NCI-H2196 (cell line): ENCODE measurements around the gene NAA10.

ENCODE experiments used
- DNase-seq: peaks from one replicate; lab custom pipeline; 2025; ENCODE audit not compliant: unreplicated experiment; lab: John Stamatoyannopoulos, UW

NAA10 gene

DNA sequence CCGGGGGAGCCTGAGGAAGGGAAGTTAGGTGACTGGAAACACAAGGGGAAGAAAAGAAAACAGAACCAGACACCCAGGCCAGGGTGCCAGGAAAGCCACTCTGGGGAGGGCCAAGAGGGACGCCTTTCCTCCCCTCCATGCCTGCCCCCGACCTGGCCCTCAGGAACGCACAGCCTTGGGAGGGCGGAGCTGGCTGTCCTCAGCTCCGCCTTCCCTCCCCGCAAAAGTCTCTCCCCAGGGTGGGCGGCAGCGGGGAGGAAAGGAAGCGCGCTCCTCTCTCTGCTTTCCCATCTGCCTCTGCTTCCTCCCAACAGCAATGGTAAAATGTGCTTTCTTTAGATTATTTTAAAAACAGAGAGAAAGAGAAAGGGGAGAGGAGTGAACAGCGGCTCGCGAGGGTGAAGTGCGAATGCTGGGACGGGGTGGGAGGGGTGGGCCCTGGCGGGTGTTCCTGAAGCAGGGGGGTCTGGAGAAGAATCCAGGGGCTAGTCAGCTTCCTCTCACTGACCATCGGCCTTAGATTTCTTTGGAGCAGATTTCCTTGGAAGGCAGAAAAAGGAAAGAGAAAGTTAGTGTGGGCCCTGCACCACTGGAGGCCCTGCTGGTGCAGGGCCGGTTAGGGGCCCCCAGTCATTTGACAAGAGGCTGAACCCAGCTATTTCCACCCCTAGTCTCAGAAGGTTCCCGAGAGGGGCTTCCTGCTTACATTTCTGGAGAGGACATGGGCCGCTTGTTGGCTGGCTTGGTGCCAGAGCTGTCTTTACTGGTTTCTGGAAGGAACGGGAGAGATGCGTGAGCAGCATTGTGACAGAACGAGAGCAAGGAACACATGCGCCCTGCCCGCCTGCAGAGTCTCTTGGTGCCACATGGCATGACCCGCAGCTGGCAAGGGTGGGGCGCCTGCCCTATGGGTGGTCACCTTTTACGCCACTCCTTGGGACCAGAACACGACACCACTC is 14.3 kb upstream of the NAA10 start:
- DNase-seq = no peak

DNA sequence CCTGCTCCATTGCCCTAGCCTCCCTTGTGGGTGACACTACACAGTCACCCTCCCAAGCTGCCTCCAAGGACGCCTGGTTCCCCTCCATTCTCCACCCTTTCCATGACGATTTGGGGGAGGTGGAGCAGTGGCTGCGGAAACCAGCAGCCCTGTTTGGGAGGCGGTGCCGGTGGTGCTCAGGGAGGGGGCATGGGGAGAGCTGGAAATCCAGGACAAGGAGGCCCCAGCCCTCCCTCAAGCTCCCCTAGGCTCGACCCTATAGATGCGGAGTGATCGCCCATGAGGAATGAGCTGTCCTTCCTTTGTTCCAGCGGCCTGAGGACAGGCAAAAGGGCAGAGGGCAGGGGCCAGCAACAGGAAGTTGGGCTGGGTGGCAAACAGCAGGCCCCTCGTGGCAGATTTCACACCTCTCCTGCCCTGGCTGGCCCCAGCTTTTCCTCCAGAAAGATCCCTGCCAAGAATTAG is 13.2 kb upstream of the NAA10 start:
- DNase-seq = no peak

DNA sequence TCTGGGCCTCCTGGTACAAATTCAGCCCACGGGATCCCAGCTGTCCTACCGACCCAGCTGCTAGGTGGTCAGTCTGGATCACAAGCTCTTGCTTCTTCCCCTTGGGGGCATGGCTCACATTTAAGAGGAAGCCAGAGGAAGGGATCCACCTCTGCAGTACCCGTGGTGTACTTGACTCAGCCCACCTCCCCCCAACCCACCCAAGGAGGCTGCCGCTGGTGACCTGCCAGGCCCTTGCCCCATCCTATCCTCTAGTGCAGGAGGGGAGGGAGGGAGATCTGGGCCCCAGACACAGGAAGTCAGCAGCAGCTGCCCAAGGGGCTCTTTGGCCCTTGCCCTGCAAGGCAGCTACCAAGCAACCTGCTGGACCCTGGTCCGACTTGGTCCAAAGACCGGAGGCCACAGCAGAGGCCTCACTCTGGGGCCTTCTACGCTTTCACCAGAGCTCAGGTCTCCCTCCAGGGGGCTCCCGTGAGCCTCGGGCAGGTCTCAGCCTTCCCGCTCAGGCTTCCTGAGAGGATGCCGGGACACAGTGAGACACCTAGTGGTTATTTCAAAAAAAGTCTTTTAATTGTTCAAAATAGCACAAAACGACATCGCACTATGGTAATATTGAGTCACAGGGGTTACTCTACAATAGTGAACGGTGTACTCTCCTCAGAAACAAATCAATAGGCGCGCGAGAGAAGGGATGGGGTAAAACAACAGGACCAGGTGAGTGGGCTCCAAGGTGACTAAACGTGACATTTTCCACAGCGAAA is 12.4 kb upstream of the NAA10 start:
- DNase-seq = peak; percentile 67

DNA sequence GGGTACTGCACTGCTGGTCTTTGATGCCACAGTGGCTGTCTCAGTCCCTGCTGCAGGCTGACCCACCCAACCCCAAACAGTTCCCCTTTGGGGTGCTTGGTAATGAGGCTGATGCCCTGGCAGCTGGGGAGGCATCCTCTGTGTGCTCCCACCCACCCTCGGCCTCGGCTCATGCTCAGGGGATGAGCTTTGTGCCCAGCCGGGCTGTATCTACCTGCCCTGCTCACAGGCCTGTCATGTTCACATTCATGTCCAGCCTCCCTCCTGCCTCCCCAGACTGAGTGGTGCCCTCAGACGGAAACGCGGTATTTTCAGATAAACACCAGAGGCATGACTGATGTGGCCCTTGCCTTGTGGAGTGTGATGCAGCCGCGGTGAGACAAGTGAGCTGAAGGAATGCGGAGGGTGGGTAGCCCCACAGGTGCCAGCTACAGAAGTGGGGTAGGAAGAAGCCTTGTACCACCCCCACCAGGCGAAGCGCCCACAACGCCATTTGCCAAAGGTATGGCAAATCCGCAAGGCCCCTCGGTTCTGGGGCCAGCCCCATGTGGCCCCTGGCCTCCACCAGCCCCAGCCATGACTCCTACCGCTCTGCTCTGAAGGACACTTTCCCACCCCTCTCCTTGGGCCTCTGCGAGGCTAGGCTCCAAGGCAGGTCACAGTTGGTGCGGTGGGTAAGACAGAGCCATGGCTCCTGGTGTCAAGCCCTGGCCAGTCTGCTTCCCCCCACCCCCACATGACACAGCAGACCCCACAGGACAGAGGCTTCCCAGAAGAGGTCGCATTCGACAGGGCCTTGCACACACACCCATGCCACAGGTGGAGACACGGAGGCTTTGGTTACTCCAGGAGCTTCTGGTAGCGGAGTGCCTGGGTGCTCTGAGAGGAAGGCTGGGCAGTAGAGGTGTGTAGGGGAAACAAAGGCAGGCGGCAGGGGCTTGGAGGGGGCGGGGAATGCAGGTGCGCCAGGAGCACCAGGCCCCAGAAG is 11.4 kb upstream of the NAA10 start:
- no peak for DNase-seq

DNA sequence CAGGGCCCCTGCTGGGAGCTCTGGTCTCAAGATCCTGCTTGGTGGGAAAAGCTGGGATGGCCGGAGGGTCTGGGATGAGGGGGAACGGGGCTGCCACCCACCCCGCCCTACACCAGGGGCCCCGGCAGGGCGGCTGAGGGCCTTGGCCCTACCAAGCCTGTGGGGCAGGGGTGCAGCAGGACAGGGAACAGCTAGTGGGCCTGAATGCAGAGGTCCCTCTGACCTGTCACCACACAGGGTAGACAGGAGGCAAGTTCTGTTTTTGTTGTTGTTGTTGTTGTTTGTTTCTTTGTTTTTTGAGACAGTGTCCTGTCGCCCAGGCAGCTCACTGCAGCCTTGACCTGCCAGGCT is 9.9 kb upstream of the NAA10 start:
- DNase-seq = no peak

DNA sequence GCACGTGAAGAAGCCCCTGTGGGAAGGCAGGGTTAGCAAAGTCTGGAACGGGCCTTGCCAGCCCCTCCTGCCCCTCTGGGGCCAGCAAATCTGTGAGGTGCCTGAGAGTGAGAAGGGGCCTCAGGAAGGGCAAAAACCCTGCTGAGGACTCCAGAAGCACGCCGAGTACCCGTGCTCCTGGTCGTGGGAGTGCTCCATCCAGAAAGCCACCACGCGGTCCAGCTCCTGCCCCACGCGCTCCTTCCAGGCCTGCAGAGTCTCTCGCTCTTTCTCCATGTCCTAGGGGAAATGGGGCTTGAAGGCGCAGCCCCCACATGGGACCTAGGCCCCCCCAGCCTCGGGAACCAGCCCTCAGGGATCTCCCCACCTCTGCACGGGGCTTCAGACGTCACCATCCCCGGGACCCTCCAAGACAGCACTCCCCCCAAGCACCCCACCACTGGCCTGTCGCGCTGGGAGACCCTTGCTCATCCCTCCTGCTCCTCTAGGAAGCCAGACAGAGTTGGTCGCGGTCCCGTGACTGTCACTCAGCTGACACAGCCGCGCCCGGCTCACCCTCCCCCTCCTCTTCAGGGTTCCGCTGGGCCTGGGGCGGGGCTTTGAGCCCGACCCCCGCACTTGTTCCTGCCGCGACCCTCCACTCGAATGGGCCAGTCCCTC is 9.4 kb upstream of the NAA10 start, which contains the start of gene RENBP:
RENBP (minus strand) TSS at position 504 of the 660 bp plus-strand sequence; CDS start at position 471, 33 bp downstream.
- DNase-seq = no peak

DNA sequence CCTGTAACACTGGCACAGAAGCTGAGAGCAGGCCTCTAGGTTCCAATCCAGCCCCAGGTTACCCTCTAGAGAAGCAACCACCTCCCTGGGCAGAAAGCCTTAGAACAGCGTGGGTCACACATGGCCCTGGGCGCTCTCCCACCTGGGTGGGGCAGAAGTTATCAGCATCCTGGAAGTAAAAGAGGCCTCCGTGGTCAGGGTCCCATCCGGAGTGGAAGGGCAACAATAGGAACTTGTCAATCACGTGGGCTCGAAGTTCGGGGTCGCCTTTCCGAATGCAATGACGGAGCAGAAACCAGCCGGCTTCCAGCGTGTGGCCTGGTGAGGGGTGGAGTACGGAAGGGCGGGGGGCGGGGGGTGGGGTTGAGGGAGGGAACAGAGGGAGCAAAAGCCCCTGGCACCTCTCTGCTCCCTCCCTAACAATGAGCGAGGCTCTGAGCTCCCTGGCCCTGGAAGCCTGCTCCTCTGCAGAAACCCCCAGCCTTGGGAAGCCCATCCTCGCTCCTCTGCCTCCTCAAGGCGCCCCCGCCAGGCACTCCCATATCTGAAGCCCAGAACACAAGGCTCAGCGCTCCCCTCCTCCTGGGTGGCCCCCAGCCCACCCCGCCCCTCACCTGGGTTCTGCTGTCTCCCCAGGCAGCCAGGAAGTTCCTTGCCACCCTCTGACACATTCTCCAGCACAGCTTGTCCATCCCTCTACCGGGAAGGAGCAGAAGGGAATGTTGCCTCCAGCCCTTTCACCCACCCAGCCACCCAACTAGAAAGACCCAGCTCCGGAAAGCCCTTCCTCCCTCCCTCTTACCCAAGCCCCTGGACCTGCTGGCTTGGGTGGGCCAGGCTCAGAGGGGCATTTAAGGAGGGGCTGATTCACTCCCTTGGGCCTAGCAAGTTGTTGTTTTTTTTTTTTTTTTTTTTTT is 6.8 kb upstream of the NAA10 start:
- DNase-seq = no peak

DNA sequence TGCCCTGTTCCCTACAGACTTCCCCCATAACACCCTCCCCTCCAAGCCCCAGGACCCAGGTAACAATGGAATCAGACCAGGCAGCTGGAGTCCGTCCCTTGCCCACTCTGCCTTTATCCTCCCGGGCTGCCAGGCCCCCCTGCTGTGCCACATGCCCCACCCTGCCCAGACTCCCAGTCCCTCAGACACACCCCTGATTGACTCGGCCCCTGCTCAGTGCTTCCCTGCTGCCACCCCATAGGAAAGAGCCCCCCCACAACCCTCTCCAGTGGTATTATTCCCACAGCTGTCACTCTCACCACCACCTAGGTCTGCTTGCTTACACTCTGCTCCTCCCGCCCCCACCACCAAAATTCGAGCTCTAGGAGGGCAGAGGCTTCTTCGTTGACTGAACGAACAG is 4.7 kb upstream of the NAA10 start:
- DNase-seq = no peak

DNA sequence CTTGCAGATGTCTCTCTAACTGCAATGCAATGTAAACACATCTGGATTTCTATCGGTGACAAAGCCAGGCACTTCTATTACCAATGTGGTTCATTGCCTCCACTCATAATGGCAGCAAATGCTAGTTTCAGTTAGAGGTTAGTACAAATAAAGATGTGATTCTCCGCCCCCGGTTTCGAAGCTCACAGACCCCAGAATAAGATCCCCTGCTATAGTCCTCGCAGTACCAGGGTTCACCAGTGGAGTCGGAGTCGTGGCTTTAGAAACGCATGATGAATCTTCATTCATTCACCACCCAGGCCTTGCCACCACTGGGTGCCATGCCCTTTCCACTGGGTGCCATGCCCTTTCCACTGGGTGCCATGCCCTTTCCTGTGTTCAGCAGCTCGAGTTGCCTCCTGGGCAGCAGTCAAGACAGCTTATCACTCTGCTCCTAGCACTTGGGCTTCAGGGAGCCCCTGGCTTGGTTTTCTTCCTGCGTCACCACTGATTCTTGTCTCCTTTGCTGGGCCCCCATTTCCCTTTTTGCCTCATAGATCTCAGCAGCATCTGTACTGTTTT is 3.5 kb upstream of the NAA10 start:
- no peak for DNase-seq

DNA sequence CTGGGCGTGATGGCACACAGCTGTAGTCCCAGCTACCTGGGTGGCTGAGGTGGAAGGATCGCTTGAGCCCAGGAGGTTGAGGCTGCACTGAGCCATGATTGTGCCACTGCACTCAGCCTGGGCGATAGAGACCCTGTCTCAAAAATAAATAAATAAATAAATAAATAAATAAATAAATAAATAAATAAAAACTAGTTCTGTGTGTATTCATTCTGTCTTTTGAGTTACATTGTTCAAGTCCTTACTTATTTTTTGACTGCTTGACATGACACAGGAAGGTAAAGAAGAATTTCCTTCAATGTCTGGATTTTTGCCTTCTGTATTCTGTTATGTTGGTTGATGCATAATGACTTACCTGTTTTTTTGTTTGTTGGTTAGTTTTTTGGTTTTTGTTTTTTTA is 2.2 kb upstream of the NAA10 start:
- DNase-seq = no peak

DNA sequence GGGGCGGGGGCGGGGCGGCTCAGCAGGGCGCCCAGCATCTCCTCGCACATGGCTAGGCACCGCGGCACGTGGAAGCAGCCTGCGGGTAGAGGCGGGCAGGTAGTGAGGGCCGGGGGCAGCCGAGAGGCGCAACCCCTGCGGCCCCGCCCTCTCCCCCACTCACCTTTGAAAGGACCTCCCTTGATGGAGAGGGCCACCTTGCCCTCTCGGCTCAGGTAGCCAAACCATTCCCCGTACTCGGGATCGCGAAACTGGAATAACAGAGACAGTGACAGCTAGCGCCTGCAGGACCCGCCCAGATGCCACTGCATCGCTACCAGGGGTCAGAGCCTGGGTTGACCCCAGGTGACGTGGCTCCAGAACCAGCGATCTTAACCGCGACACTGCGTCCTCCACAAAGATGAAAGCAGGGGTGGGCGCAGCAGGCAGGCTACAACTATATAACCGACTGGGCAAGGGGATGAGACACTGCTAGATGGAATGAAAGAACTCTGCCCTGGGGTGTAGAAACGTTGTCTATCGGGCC is 552 bp upstream of the NAA10 start:
- no peak for DNase-seq

DNA sequence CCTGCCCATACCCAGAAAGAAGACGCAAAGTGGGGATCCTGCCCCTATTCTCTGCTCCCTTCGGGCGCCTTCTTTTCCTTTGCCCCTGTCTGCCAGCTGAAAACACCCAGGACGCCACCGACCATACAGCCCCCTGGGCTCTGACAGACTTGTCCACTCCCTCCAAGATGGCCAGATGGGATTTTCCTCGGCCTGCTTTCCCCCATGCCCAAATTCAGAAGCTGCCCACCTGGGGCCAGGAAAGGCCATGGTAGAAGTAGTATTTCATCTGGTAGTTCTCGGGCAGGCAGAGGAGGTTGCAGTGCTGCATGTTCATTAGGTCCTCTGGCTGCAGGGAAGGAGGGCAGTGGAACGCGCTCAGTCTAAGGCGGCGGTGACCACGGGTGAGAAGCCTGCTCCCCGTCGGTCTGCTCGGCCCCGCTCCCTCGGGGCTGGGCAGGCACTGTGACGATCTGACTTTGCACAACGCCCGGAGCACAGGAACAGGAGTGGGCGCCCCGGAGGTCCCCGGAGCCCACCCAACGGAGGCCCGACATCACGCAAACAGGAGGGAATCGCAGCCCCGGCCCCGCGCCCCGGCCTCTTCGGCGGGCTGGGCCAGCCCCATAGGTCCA is 582 bp downstream of the NAA10 start:
- DNase-seq = no peak

DNA sequence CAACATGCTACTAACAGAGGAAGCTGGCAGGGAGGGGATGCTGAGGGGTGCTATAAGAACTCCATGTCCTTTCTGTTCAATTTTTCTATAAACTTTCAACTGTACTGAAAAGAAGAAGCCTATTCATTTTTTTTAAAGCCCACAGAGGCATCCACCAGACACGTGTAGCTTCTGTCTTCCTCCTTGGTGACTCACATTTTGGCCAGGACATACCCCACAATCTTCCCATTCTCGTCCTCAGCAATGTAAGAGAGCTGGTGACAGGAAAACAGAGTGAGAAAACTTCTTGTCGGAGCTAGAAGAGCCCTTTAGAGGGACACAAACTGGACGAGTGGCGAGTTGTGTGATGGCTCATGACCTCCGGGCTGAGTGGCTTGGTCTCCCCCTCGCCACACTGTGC is 1.1 kb downstream of the NAA10 start:
- no peak for DNase-seq

DNA sequence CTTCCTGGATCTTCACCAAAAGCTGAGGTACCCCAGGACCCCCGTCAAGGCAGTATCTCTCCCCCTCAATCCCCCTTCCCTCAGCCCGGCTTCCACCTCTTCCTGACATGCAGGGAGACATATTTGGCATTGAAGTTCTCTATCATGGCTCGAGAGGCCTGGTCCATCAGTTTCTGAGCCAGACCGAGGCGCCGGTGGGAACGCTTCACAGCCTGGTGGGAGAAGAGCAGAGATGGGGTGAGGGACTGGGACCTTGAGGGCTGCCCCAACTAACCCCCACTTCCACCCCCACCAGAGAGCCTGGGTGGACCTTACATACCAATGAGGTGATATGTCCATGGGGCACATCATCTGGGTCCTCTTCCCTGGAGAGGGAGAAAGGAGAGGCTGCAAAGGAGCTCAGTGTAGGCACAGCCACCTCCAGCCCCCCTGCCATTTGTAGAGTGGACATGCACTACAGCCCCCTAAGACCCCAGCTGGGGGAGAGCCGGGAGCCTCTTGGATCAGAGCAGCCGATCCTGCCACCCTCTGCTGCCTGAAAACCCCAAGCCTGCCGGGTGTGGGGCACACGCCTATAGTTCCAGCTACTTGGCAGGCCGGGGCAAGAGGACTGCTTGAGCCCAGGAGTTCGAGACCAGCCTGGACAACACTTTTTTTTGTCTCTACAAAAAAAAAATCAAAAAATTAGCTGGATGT is 2.5 kb downstream of the NAA10 start:
- no peak for DNase-seq

DNA sequence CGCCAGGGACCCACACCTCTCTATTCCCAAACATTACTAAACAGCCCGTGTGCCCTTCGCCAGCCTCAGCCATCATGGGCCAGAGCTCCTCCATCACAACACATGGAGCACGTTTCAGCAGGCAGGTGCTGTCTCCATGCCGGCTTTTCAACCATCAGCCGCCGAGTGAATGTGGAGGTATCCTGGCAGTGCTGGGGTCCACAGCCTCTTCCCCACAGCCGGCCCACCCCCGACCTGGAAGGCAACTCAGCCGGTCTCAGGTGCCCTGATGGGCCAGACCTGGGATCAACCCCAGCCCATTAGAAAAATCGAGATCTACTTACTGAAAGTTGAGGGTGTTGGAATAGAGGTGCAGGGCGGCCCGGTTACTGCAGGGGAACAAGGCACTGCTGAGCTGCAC is 3.1 kb downstream of the NAA10 start:
- no peak for DNase-seq

DNA sequence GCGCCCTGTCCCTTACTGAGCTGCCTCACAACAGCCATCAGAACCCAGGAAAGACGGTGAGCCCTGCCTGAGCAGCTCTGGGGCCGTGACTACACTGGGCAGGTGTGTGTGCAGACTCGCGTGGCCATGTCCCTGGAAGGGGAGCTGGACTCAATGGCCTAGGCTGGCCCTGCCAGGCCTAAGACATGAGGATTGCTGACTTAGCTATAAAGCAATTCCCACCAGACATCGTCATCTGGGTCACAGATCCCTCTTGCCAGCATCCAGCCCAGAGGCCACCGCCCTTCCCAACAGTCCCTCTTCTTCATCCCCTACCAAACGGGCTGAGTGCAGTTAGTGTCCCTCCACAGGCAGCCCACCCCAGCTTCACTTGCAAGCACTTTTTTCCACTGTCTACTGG is 3.7 kb downstream of the NAA10 start:
- DNase-seq = no peak

DNA sequence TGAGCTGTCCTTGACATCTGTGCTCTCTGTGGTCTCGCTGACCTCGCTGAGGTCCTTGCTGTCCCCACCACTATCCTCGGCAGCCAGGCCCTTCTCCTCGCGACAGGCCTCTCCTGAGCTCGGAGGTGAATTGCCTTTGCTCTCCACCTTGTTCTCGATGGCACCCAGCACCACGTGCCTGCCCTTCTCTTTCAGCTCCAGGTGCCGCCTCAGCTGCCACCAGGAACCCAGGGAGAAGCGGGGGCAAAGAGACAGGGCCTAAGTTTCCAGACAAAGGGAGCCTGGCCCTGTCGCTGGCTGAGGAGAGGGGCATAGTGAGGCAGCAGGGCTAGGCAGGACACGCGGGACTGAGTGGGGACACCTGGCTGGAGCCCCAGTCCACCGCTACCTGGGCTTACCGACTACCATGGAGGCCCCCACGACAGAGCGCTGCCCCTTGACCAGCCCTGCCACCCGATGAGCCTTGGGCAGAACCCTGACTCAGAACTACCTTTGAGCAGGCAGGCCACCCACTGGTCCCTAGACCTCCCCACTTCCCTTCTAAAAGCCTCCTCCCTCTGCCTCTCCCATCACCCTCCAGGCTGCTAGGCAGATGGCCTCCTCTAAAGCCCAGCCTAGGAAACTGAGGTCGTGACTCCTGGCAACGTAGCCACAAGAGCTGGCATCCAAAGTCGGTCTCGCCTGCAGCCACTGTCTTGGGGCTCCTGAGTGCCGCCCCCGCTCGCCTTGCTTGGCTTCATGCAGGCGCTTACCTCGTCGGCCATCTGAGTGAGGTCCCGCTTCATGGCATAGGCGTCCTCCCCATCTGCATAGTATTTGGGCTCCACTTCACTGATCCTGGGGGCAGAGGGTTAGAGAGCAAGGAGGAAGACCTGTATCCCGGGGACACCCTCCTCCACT is 4.6 kb downstream of the NAA10 start:
- DNase-seq = no peak
